Mucosa of descending colon (tissue), 3 donors: ENCODE data around the gene MGAT5. TPM values are rescaled to one million over a fixed set of nuclear protein-coding genes. Genes with fewer than 3 reads are reported as not detected.

ENCODE experiments used
- ATAC-seq: fragments of 200-7000 bp; cut with Tn5 transposase; one replicate; pipeline ENCODE4 v1.9.1; 2020; ENCODE audit warnings: mild to moderate bottlenecking, moderate library complexity
- DNase-seq, 3 donors: peaks; one replicate each; pipeline ENCODE4 v3.0.0-alpha.2; 2020
- H3K36me3 ChIP-seq: fragments of 200-600 bp; one replicate; pipeline ENCODE4 v1.8.0; 2021; ENCODE audit warnings: low read depth, mild to moderate bottlenecking
- H3K4me1 ChIP-seq: fragments of 200-600 bp; one replicate; pipeline ENCODE4 v1.8.0; 2021; ENCODE audit warnings: low read depth, mild to moderate bottlenecking
- H3K4me3 ChIP-seq: fragments of 200-600 bp; one replicate; pipeline ENCODE4 v1.8.0; 2021; ENCODE audit warnings: mild to moderate bottlenecking
- H3K9me3 ChIP-seq: fragments of 200-600 bp; one replicate; pipeline ENCODE4 v1.8.0; 2021; ENCODE audit warnings: mild to moderate bottlenecking
- intact Hi-C, 2 donors: fragments of 100-400 bp; cut with DNase I in 1 of 2; cut with micrococcal nuclease in 1 of 2; formaldehyde crosslinking; loops; one replicate each; pipeline versions ENCODE4 v1.11.0 to v1.11.1; 2022; cut with DNase I, micrococcal nuclease
- long read RNA-seq, 2 donors: library from polyadenylated mRNA; unstranded; transcript quantifications; one replicate each; pipeline ENCODE4 v2.0.0, GENCODE V29; 2019 to 2021
- total RNA-seq, 3 donors: library from RNA; stranded (reverse); fragmentation: NEBNext Ultra II Directional in 2 of 3; extraction: Animal tissue kit (Norgen Biotek cat#: 25700) in 2 of 3; gene quantifications; one replicate each; pipeline versions ENCODE4 v1.2.1 to v1.2.4, GENCODE V29; 2021 to 2023
- TF ChIP-seq, protein P1 (sequence below): fragments of 200-600 bp; IDR thresholded peaks from one replicate; pipeline ENCODE4 v1.8.0; 2022; ENCODE audit warnings: antibody characterized with exemption, mild to moderate bottlenecking
- donor health status: DM: no; HTN: no; CAD: no; lungs with moderate emphysema.
- donor health status: DM: no; HTN: no; CAD: no.
- donor health status: DM: no; HTN: yes; CAD: no.

Gene MGAT5, protein sequence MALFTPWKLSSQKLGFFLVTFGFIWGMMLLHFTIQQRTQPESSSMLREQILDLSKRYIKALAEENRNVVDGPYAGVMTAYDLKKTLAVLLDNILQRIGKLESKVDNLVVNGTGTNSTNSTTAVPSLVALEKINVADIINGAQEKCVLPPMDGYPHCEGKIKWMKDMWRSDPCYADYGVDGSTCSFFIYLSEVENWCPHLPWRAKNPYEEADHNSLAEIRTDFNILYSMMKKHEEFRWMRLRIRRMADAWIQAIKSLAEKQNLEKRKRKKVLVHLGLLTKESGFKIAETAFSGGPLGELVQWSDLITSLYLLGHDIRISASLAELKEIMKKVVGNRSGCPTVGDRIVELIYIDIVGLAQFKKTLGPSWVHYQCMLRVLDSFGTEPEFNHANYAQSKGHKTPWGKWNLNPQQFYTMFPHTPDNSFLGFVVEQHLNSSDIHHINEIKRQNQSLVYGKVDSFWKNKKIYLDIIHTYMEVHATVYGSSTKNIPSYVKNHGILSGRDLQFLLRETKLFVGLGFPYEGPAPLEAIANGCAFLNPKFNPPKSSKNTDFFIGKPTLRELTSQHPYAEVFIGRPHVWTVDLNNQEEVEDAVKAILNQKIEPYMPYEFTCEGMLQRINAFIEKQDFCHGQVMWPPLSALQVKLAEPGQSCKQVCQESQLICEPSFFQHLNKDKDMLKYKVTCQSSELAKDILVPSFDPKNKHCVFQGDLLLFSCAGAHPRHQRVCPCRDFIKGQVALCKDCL
- 10 to 100 TPM; 56.5 to 75.5 (median 69.7) TPM for total RNA-seq
- long read RNA-seq, donor 1, partial matches to known transcripts = 4 of 34 reads
- long read RNA-seq, donor 1, other reads (novel, unspliced or antisense) = 30 of 34 reads
- long read RNA-seq, donor 2, partial matches to known transcripts = 1 of 5 reads
- long read RNA-seq, donor 2, other reads (novel, unspliced or antisense) = 4 of 5 reads

DNA sequence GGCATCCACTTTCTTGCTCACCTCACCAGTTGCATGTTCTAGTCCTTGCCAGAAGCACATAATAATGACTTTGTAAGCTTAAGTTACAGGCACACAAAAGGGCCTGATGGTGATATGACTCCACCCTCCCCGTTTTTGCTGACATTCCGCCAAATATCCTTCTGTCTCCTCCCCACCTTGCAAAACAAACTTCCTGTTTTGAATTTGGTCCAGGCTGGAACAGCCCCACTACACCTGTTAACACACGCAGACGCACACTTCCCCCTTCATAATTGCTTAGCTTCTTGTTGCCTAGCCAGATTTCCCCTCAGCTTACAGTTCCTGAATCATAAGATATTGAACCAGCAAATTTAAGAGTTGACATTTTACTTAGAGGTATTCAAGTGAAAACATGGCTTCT is at the start of gene MGAT5:
MGAT5 (plus strand) TSS at position 269 of the 400 bp plus-strand sequence. CDS start 332 bp downstream, outside the sequence.
- no peaks in the 10 kb centered on the region for H3K9me3 ChIP-seq
- TF ChIP-seq, protein P1, sequence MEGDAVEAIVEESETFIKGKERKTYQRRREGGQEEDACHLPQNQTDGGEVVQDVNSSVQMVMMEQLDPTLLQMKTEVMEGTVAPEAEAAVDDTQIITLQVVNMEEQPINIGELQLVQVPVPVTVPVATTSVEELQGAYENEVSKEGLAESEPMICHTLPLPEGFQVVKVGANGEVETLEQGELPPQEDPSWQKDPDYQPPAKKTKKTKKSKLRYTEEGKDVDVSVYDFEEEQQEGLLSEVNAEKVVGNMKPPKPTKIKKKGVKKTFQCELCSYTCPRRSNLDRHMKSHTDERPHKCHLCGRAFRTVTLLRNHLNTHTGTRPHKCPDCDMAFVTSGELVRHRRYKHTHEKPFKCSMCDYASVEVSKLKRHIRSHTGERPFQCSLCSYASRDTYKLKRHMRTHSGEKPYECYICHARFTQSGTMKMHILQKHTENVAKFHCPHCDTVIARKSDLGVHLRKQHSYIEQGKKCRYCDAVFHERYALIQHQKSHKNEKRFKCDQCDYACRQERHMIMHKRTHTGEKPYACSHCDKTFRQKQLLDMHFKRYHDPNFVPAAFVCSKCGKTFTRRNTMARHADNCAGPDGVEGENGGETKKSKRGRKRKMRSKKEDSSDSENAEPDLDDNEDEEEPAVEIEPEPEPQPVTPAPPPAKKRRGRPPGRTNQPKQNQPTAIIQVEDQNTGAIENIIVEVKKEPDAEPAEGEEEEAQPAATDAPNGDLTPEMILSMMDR = no peak
- peaks cover 16% of the 10 kb centered on the region for H3K4me1 ChIP-seq
- H3K36me3 ChIP-seq = no peaks in the 10 kb centered on the region
- DNase-seq = peak in 1 of 3 donors; percentile 80
- no peak within 1 kb of the TSS for H3K4me3 ChIP-seq
- peak; percentile 87 for ATAC-seq
- intact Hi-C loops = loop anchor here in 1 of 2 donors (10.0 kb wide), 1 partner anchor 139 kb away; no protein-coding TSS in a partner anchor

DNA sequence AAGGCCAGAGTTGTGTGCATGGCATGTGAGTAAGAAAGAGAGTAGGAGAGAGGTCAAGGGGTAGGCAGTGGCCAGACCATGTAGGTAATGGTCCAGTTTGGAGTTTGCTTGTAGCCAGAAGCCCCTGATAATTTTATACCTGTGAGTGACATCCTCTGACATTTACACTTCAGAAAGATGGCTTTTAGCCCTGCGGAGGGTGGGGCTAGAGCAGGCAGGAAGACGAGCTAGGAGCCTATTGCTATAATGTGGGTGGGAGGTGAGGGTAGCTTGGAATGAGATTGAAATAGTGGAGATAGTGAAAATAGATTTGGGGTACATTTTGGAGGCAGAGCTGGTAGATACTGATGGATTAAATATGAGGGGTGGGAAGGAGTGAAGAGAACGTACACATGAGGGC is 48.8 kb upstream of the MGAT5 start:
- intact Hi-C loops = loop anchor here in 1 of 2 donors (5.0 kb wide), 1 partner anchor 88 kb away; no protein-coding TSS in a partner anchor
- Histone ChIP-seq H3K36me3 (no peaks in the 10 kb centered on the region), H3K9me3 (no peaks in the 10 kb centered on the region), H3K4me1 (peaks cover 6% of the 10 kb centered on the region), H3K4me3 (no peak overlapping the region)
- DNase-seq = no peak
- TF ChIP-seq, protein P1 = no peak
- ATAC-seq = no peak

DNA sequence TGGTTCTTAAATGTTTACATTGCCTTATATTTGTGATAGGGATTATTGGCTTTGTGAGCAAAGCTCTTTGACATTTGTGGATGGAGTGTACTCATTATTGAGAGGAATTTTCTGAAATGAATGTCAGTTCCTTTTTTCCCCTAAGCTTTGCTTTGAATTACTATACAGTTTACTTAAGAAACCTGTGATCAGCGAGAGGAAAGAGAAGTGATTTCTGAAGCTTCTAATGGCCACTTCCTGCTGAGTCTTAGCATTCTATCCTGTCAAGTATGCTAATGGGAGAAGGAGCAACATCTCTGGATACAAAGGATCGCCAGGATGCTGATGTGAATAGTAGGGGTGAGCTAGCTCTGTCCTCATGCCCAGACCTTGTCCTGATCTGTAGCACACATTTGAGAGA is 47.8 kb upstream of the MGAT5 start:
- no peaks in the 10 kb centered on the region for H3K36me3 ChIP-seq
- TF ChIP-seq, protein P1 = no peak
- intact Hi-C loops = loop anchor here in 1 of 2 donors (5.0 kb wide), 1 partner anchor 89 kb away; no protein-coding TSS in a partner anchor
- peaks cover 6% of the 10 kb centered on the region for H3K4me1 ChIP-seq
- H3K9me3 ChIP-seq = no peaks in the 10 kb centered on the region
- ATAC-seq = peak; percentile 23
- no peak overlapping the region for H3K4me3 ChIP-seq
- no peak for DNase-seq

DNA sequence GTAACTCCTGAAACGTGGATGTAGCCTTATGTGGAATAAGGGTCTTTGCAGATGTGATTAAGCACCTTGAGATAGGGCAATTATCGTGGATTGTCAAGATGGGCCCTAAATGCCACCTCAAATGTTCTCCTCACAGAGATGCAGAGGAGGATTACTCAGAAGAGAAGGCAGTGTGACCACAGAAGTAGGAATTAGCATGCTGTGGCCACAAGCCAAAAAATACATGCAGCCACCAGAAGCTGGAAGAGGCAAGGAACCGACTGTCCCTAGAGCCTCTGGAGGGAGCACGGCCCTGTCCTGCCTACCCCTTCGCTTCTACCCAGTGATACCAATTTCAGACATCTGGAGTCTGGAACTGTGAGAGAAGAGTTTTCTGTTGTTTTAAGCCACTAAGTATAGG is 47.3 kb upstream of the MGAT5 start:
- intact Hi-C loops = loop anchor here in 1 of 2 donors (5.0 kb wide), 1 partner anchor 89 kb away; no protein-coding TSS in a partner anchor
- Histone ChIP-seq H3K9me3 (no peaks in the 10 kb centered on the region), H3K36me3 (no peaks in the 10 kb centered on the region), H3K4me3 (no peak overlapping the region), H3K4me1 (peaks cover 6% of the 10 kb centered on the region)
- DNase-seq (no peak), ATAC-seq (peak; percentile 26)
- TF ChIP-seq, protein P1 = no peak

DNA sequence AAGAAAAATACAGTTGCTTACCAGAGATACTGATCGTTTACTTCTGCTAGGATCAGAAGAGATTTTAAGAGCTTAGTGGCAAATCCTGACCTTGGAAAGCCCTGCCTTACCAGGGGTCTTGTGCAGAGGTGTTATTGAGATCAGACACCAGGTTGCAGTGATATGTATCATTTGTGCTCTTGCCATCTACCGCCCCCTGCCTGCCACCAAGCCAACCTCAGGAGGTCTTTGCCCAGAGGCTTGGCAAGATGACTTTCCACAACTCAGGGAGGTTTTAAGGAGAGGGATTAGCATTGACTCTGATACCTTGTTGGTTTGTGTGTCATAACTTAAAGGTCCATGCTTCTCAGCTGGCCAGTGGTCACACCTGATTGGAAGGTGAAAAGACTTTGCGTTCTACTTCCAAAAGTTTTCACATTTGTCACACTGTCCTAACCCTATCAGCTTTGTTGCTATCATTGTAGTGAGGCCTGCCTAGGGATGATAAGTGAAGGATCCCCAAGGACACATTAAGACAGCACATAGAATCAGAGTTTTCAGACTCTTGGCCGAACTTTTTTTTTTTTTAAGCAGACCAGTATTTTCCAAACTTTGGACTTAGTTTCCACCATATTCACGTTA is 46.2 kb upstream of the MGAT5 start:
- intact Hi-C loops = loop anchor here in 1 of 2 donors (5.0 kb wide), 1 partner anchor 90 kb away; no protein-coding TSS in a partner anchor
- DNase-seq (peak; percentile 63 to 86 (median 83)), ATAC-seq (peak; percentile 91)
- Histone ChIP-seq H3K36me3 (no peaks in the 10 kb centered on the region), H3K9me3 (no peaks in the 10 kb centered on the region), H3K4me1 (peaks cover 6% of the 10 kb centered on the region), H3K4me3 (no peak overlapping the region)
- TF ChIP-seq, protein P1 = peak; percentile 56
